ENCODE results near the gene KIF16B. TPM values are rescaled to one million over a fixed set of nuclear protein-coding genes. Genes with fewer than 3 reads are reported as not detected.

KIF16B gene, protein sequence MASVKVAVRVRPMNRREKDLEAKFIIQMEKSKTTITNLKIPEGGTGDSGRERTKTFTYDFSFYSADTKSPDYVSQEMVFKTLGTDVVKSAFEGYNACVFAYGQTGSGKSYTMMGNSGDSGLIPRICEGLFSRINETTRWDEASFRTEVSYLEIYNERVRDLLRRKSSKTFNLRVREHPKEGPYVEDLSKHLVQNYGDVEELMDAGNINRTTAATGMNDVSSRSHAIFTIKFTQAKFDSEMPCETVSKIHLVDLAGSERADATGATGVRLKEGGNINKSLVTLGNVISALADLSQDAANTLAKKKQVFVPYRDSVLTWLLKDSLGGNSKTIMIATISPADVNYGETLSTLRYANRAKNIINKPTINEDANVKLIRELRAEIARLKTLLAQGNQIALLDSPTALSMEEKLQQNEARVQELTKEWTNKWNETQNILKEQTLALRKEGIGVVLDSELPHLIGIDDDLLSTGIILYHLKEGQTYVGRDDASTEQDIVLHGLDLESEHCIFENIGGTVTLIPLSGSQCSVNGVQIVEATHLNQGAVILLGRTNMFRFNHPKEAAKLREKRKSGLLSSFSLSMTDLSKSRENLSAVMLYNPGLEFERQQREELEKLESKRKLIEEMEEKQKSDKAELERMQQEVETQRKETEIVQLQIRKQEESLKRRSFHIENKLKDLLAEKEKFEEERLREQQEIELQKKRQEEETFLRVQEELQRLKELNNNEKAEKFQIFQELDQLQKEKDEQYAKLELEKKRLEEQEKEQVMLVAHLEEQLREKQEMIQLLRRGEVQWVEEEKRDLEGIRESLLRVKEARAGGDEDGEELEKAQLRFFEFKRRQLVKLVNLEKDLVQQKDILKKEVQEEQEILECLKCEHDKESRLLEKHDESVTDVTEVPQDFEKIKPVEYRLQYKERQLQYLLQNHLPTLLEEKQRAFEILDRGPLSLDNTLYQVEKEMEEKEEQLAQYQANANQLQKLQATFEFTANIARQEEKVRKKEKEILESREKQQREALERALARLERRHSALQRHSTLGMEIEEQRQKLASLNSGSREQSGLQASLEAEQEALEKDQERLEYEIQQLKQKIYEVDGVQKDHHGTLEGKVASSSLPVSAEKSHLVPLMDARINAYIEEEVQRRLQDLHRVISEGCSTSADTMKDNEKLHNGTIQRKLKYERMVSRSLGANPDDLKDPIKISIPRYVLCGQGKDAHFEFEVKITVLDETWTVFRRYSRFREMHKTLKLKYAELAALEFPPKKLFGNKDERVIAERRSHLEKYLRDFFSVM (N-terminal part only)
- total RNA-seq, result 3.1 and 5.1 TPM in 2 replicates

DNA sequence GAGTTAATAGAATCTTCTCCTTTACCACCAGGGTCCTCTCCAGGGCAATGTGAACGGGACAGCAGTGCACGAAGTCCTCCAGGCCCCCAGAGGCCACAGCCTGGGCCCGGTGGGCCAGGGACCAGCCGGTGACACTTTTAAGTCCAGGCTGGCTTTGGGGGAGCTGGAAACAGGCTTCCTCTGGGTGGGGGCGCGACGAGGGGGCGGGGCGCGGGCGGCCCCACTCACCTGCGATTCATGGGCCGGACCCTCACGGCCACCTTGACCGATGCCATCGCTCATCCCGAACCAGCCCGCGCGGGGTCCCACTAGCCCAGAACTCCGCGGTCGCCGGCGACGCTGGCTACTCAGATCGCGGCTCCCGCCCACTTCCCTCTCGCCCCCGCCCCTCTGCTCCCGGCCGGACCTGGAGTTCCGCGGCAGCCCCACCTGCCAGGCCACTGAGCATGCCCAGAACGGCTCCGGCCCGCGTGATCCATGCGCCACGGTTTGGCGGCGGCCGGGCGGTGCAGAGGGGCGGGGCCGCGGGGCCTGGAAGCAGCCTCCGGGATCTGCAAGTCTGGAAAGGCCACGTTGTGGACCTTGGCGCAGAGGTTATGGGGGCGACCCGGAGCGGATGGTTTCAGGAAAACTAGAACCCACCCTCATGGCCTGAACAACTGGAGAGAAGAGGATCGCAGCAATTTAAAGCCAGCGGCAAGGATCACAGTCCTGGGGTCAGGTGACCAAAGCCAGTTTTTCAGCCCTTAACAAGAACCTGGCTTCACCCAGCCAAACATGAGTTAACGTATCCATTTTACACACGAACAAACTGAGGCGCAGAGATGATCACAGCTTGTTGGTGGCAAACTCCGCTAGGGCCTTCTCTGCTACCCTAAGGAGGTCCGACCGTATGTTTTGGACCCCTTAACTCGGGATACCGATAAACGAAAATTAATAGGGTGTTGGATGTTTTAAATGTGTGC lies at the start of gene KIF16B:
TSS of gene KIF16B (minus strand) at position 448 of the 965 bp plus-strand sequence. CDS start at position 275, 173 bp downstream.

Other genes starting within 250 kb of the KIF16B start
- 21.0 and 39.8 TPM in 2 replicates for gene SNRPB2, start 156.6 kb upstream of the KIF16B start, total RNA-seq
- not detected in 2 replicates for gene OTOR, start 174.9 kb upstream of the KIF16B start, total RNA-seq

Measured in mesangial cell (primary cell).